GM12878 (cell line): ENCODE data around the gene NMBR. TPM values are rescaled to one million over a fixed set of nuclear protein-coding genes. Genes with fewer than 3 reads are reported as not detected.

Source experiments
- ATAC-seq: fragments of 200-7000 bp; cut with Tn5 transposase; 3 replicates; pipeline ENCODE4 v1.9.1; 2020; ENCODE audit warnings: mild to moderate bottlenecking, moderate library complexity
- BruUV-seq: library from RNA; stranded (reverse); fragments of 400-500 nt; replicated peaks from 2 replicates; lab custom pipeline; 2021; lab: Mats Ljungman, UMichigan
- CTCF ChIA-PET: fragments of 300-600 bp; sonication (Branson Sonifier 250); formaldehyde crosslinking; extraction: SDS; loops from one replicate; lab custom pipeline; 2021; ENCODE audit warnings: inconsistent platforms; lab: Yijun Ruan, JAX
- POLR2A ChIA-PET: fragments of 350-600 bp; formaldehyde crosslinking; extraction: SDS; loops from one replicate; lab custom pipeline; 2021; ENCODE audit warnings: inconsistent platforms; lab: Charles Lee
- RAD21 ChIA-PET: fragments of 300-600 bp; sonication (Branson Sonifier 250); formaldehyde crosslinking; loops from one replicate; lab custom pipeline; 2023; ENCODE audit warnings: antibody characterized with exemption; ENCODE audit not compliant: unreplicated experiment; lab: Charles Lee
- SMC1A ChIA-PET: fragments of 300-600 bp; sonication (Branson Sonifier 250); formaldehyde crosslinking; loops from one replicate; lab custom pipeline; 2023; ENCODE audit not compliant: unreplicated experiment, uncharacterized antibody; lab: Charles Lee
- DNase-seq: peaks from one replicate; pipeline ENCODE4 v3.0.0-alpha.2; 2011; ENCODE audit warnings: low read depth, low spot score
- FAIRE-seq: peaks from 3 replicates; lab custom pipeline; 2011; peaks lifted over from hg19 to GRCh38; lab: Jason Lieb, UNC
- H2AFZ ChIP-seq: 2 replicates; pipeline ENCODE4 v1.6.0; 2011; ENCODE audit warnings: low read depth, low read length, control low read depth; ENCODE audit not compliant: control insufficient read depth
- H3K27ac ChIP-seq: 2 replicates; pipeline ENCODE4 v1.5.1; 2011; ENCODE audit warnings: control low read depth; ENCODE audit not compliant: control insufficient read depth, insufficient read depth
- H3K27me3 ChIP-seq, 2 experiments: replicated peaks in 1 of 2; 2 replicates each; pipeline versions ENCODE4 v1.6.0 to v1.6.1; 2011; ENCODE audit warnings: low read length in 1 of 2; ENCODE audit not compliant: control insufficient read depth in 2 of 2, insufficient read depth in 2 of 2
- H3K36me3 ChIP-seq, 2 experiments: 2 replicates each; pipeline ENCODE4 v1.5.1; 2011; ENCODE audit warnings: low read length in 1 of 2; ENCODE audit not compliant: control insufficient read depth in 2 of 2, insufficient read depth in 2 of 2
- H3K4me1 ChIP-seq: 2 replicates; pipeline ENCODE4 v1.6.1; 2011; ENCODE audit warnings: mild to moderate bottlenecking, low read length, moderate library complexity, mixed read lengths; ENCODE audit not compliant: control insufficient read depth, insufficient read depth
- H3K4me2 ChIP-seq: 2 replicates; pipeline ENCODE4 v1.6.0; 2011; ENCODE audit warnings: control low read depth; ENCODE audit not compliant: control insufficient read depth, insufficient read depth
- H3K4me3 ChIP-seq: fragments of 200-600 bp; sonication (generic); 2 replicates; pipeline ENCODE4 v1.5.1; 2016
- H3K79me2 ChIP-seq: 2 replicates; pipeline ENCODE4 v1.6.0; 2011; ENCODE audit warnings: low read length; ENCODE audit not compliant: control insufficient read depth, insufficient read depth
- H3K9ac ChIP-seq: 2 replicates; pipeline ENCODE4 v1.8.0; 2011; ENCODE audit warnings: low read length, control low read depth, mixed read lengths; ENCODE audit not compliant: control insufficient read depth, insufficient read depth
- H3K9me3 ChIP-seq: replicated peaks from 3 replicates; pipeline ENCODE4 v1.5.1; 2011; ENCODE audit warnings: mild to moderate bottlenecking, low read length; ENCODE audit not compliant: control insufficient read depth, insufficient read depth
- H4K20me1 ChIP-seq: 2 replicates; pipeline ENCODE4 v1.6.0; 2011; ENCODE audit not compliant: control insufficient read depth, insufficient read depth
- BACH1 ChIP-seq: fragments of 450-650 bp; IDR thresholded peaks from 2 replicates; pipeline ENCODE4 v1.6.1; 2017; ENCODE audit warnings: mild to moderate bottlenecking, borderline replicate concordance
- DPF2 ChIP-seq: fragments of 450-650 bp; IDR thresholded peaks from 2 replicates; pipeline ENCODE4 v1.6.1; 2017; ENCODE audit warnings: mild to moderate bottlenecking
- FOXK2 ChIP-seq: fragments of 450-650 bp; IDR thresholded peaks from 2 replicates; pipeline ENCODE4 v1.6.1; 2017; ENCODE audit warnings: mild to moderate bottlenecking, moderate library complexity
- HDGF ChIP-seq: fragments of 450-650 bp; IDR thresholded peaks from 2 replicates; pipeline ENCODE4 v1.6.1; 2016; ENCODE audit warnings: antibody characterized with exemption
- IRF3 ChIP-seq: fragments of 450-650 bp; IDR thresholded peaks from 2 replicates; pipeline ENCODE4 v1.6.1; 2014; ENCODE audit warnings: mild to moderate bottlenecking
- KAT2A ChIP-seq: conservative IDR thresholded peaks from 2 replicates; pipeline ENCODE4 v1.6.1; 2011; ENCODE audit warnings: low read depth, low read length; ENCODE audit not compliant: control insufficient read depth
- NR2C1 ChIP-seq: fragments of 450-650 bp; IDR thresholded peaks from 2 replicates; pipeline ENCODE4 v1.6.1; 2017; ENCODE audit warnings: antibody characterized with exemption, mild to moderate bottlenecking, moderate library complexity
- PBX3 ChIP-seq: IDR thresholded peaks from 2 replicates; pipeline ENCODE4 v1.6.1; 2011; ENCODE audit warnings: mild to moderate bottlenecking, low read depth, low read length, moderate library complexity; ENCODE audit not compliant: insufficient replicate concordance
- RFX5 ChIP-seq: IDR thresholded peaks from 2 replicates; pipeline ENCODE4 v1.6.1; 2011; ENCODE audit warnings: low read depth, low read length, improper control_type of control experiment
- YY1 ChIP-seq: IDR thresholded peaks from 2 replicates; pipeline ENCODE4 v1.6.1; 2011; ENCODE audit warnings: low read depth, mild to moderate bottlenecking, low read length
- ZNF687 ChIP-seq: fragments of 450-650 bp; IDR thresholded peaks from 2 replicates; pipeline ENCODE4 v1.6.1; 2017; ENCODE audit warnings: mild to moderate bottlenecking, moderate library complexity
- ZSCAN29 ChIP-seq: fragments of 450-650 bp; IDR thresholded peaks from 2 replicates; pipeline ENCODE4 v1.6.1; 2017; ENCODE audit warnings: mild to moderate bottlenecking, moderate library complexity
- in situ Hi-C: fragments of 300-500 bp; cut with MboI; formaldehyde crosslinking; loops from 9 replicates; pipeline ENCODE4 v1.14.3; 2018; ENCODE audit warnings: mixed read lengths
- intact Hi-C: fragments of 100-400 bp; cut with micrococcal nuclease; formaldehyde crosslinking; loops from one replicate; pipeline ENCODE4 v1.14.2; 2022; ENCODE audit not compliant: unreplicated experiment
- polyA plus RNA-seq, 11 experiments: library from polyadenylated mRNA; depleted of rRNA in 4 of 11; unstranded in 6 of 11; stranded (reverse) in 5 of 11; fragments of >200 nt; fragmentation: Nextera tagmentation in 4 of 11; fragmentation: Illumina TruSeq in 1 of 11; extraction: Ambion mirVana in 4 of 11; extraction: Trizol in 1 of 11; gene quantifications; 1 replicate in 1 of 11; 2 replicates in 10 of 11; pipeline versions ENCODE4 v1.2.1 to v1.2.3, GENCODE V29; 2011 to 2016; ENCODE audit warnings: inconsistent platforms in 2 of 11, missing spikeins in 2 of 11, low read depth in 1 of 11
- total RNA-seq, 4 experiments: library from RNA; depleted of rRNA in 3 of 4; stranded (reverse); fragments of >200 nt in 3 of 4; fragmentation: Illumina TruSeq in 1 of 4; extraction: Trizol in 1 of 4; gene quantifications; 2 replicates each; pipeline versions ENCODE4 v1.2.1 to v1.2.3, GENCODE V29; 2013 to 2021

Gene NMBR
- total and polyA plus RNA-seq, 10 of the 15 experiments (the other 5 are each of a cell fraction or from before 2014, with no cell fraction given), result not detected

- TF ChIP-seq ZNF687 (no peak), FOXK2 (no peak), BACH1 (no peak), NR2C1 (no peak), ZSCAN29 (no peak), HDGF (no peak), RFX5 (no peak)
Observed at GRCh38 chr6:142087950-142088857, 58.7 kb downstream of the NMBR start (continued).

GRCh38 chr6:142079130-142079529, 67.8 kb downstream of the NMBR start:
- Histone ChIP-seq H3K36me3 (no peaks in the 10 kb centered on the region), H3K4me2 (no peak overlapping the region), H3K79me2 (no peaks in the 10 kb centered on the region), H3K9me3 (no peaks in the 10 kb centered on the region), H2AFZ (no peak overlapping the region), H3K27ac (no peak overlapping the region), H3K9ac (no peak overlapping the region), H3K27me3 (no peaks in the 10 kb centered on the region), H3K4me3 (no peak overlapping the region), H3K4me1 (no peaks in the 10 kb centered on the region), H4K20me1 (no peaks in the 10 kb centered on the region)
- FAIRE-seq (no peak), ATAC-seq (no peak), DNase-seq (no peak)
- POLR2A ChIA-PET, result no interaction called here
- CTCF ChIA-PET, result interaction anchor here (1.6 kb wide), 1 partner anchor 34 kb away, joined by 3 read pairs; no protein-coding TSS in a partner anchor
- SMC1A ChIA-PET, result no interaction called here
- intact Hi-C loops, result no loop called here
- in situ Hi-C loops, result no loop called here
- RAD21 ChIA-PET, result no interaction called here
- BruUV-seq, result no TSS peak
- TF ChIP-seq KAT2A (no peak), IRF3 (no peak), YY1 (no peak), PBX3 (no peak), ZNF687 (no peak), DPF2 (no peak)
